OCI-LY3 (cell line): ENCODE results near the gene PALD1.

ENCODE experiments used
- H2AFZ ChIP-seq: fragments of 200-600, 300-600 bp; shearing (Covaris generic); 2 replicates; pipeline ENCODE4 v1.6.0; 2014; ENCODE audit warnings: antibody characterized with exemption, low read depth, low read length
- H3K27ac ChIP-seq: fragments of 200-600, 300-600 bp; sonication (generic); 2 replicates; pipeline ENCODE4 v1.5.1; 2014; ENCODE audit warnings: mild to moderate bottlenecking, low read length, moderate library complexity, mixed read lengths
- H3K27me3 ChIP-seq: fragments of 200-600, 300-600 bp; sonication (generic); 2 replicates; pipeline ENCODE4 v1.6.1; 2014; ENCODE audit warnings: low read depth, low read length, mixed read lengths
- H3K36me3 ChIP-seq: fragments of 200-600, 300-600 bp; sonication (generic); replicated peaks from 2 replicates; pipeline ENCODE3; 2014; ENCODE audit warnings: low read depth, low read length, mixed read lengths
- H3K4me1 ChIP-seq: fragments of 300-600, 200-600 bp; sonication (generic); 2 replicates; pipeline ENCODE4 v1.6.1; 2014; ENCODE audit warnings: low read length, mixed read lengths
- H3K4me2 ChIP-seq: fragments of 200-600, 300-600 bp; sonication (generic); 2 replicates; pipeline ENCODE4 v1.6.1; 2014; ENCODE audit warnings: low read length, mixed read lengths
- H3K4me3 ChIP-seq: fragments of 300-600, 200-600 bp; sonication (generic); 2 replicates; pipeline ENCODE4 v1.5.1; 2014; ENCODE audit warnings: antibody characterized with exemption, mild to moderate bottlenecking, low read length, moderate library complexity
- H3K79me2 ChIP-seq: fragments of 300-600, 200-600 bp; shearing (Covaris generic); 2 replicates; pipeline ENCODE4 v1.6.1; 2014; ENCODE audit warnings: mild to moderate bottlenecking, low read length, mixed read lengths
- H3K9ac ChIP-seq: fragments of 300-600, 200-600 bp; shearing (Covaris generic); 2 replicates; pipeline ENCODE4 v1.6.0; 2014; ENCODE audit warnings: mild to moderate bottlenecking, low read length, moderate library complexity
- H3K9me3 ChIP-seq: fragments of 200-600, 300-600 bp; shearing (Covaris generic); 2 replicates; pipeline ENCODE4 v1.6.1; 2014; ENCODE audit warnings: low read length, mixed read lengths; ENCODE audit not compliant: insufficient read depth
- H4K20me1 ChIP-seq: fragments of 200-600, 300-600 bp; sonication (generic); 2 replicates; pipeline ENCODE4 v1.6.1; 2016; ENCODE audit warnings: low read length, mixed read lengths; ENCODE audit not compliant: insufficient read depth
- CTCF ChIP-seq: fragments of 200-600, 300-600 bp; sonication (generic); IDR thresholded peaks from 2 replicates; pipeline ENCODE4 v1.5.1; 2014; ENCODE audit warnings: antibody characterized with exemption, low read length, low read depth
- EZH2phosphoT487 ChIP-seq: fragments of 200-600 bp; shearing (Covaris generic); IDR thresholded peaks from 2 replicates; pipeline ENCODE4 v1.6.1; 2018; ENCODE audit warnings: antibody characterized with exemption, mixed run types, low read depth

PALD1 gene

GRCh38 chr10:70465832-70466231 lies 12.7 kb upstream of the PALD1 start:
- Histone ChIP-seq H3K27ac (no peak overlapping the region), H3K4me2 (no peak overlapping the region), H3K9ac (no peak overlapping the region), H3K4me1 (peaks cover 9% of the 10 kb centered on the region), H3K36me3 (no peaks in the 10 kb centered on the region), H3K9me3 (no peaks in the 10 kb centered on the region), H3K4me3 (no peak overlapping the region), H2AFZ (no peak overlapping the region), H3K27me3 (peaks cover 28% of the 10 kb centered on the region), H4K20me1 (no peaks in the 10 kb centered on the region), H3K79me2 (no peaks in the 10 kb centered on the region)
- TF ChIP-seq EZH2phosphoT487 (no peak), CTCF (no peak)

GRCh38 chr10:70466951-70467350 lies 11.6 kb upstream of the PALD1 start:
- H3K27ac ChIP-seq, result no peak overlapping the region
- no peak overlapping the region for H3K9ac ChIP-seq
- no peaks in the 10 kb centered on the region for H3K36me3 ChIP-seq
- no peaks in the 10 kb centered on the region for H3K9me3 ChIP-seq
- no peak overlapping the region for H2AFZ ChIP-seq
- H3K4me1 ChIP-seq, result peaks cover 9% of the 10 kb centered on the region
- no peaks in the 10 kb centered on the region for H4K20me1 ChIP-seq
- H3K4me3 ChIP-seq, result no peak overlapping the region
- peaks cover 28% of the 10 kb centered on the region for H3K27me3 ChIP-seq
- TF ChIP-seq CTCF (no peak), EZH2phosphoT487 (no peak)
- H3K79me2 ChIP-seq, result no peaks in the 10 kb centered on the region
- no peak overlapping the region for H3K4me2 ChIP-seq

- H3K36me3 ChIP-seq, result no peaks in the 10 kb centered on the region
- H3K4me1 ChIP-seq, result peaks cover 15% of the 10 kb centered on the region
- peaks cover 15% of the 10 kb centered on the region for H3K27me3 ChIP-seq
- no peak for TF ChIP-seq CTCF
- TF ChIP-seq EZH2phosphoT487, result no peak
- H3K79me2 ChIP-seq, result no peaks in the 10 kb centered on the region
- no peak overlapping the region for H3K9ac ChIP-seq
- no peaks in the 10 kb centered on the region for H3K9me3 ChIP-seq
- no peak overlapping the region for H3K4me2 ChIP-seq
- H3K4me3 ChIP-seq, result no peak overlapping the region
- no peak overlapping the region for H2AFZ ChIP-seq
- no peaks in the 10 kb centered on the region for H4K20me1 ChIP-seq
- no peak overlapping the region for H3K27ac ChIP-seq
Measured at GRCh38 chr10:70472799-70473454, 5.6 kb upstream of the PALD1 start.

GRCh38 chr10:70474780-70475179 lies 3.8 kb upstream of the PALD1 start:
- H3K4me1 ChIP-seq, result peaks cover 10% of the 10 kb centered on the region
- no peak for TF ChIP-seq CTCF
- TF ChIP-seq EZH2phosphoT487, result no peak
- no peak overlapping the region for H3K4me2 ChIP-seq
- H3K79me2 ChIP-seq, result peaks cover 11% of the 10 kb centered on the region
- 0 out of 2 replicates have a peak, but pooled peaks cover 3% of the 10 kb centered on the region for H3K27me3 ChIP-seq
- no peak overlapping the region for H3K4me3 ChIP-seq
- H3K27ac ChIP-seq, result no peak overlapping the region
- no peaks in the 10 kb centered on the region for H3K9me3 ChIP-seq
- no peak overlapping the region for H3K9ac ChIP-seq
- H4K20me1 ChIP-seq, result no peaks in the 10 kb centered on the region
- H3K36me3 ChIP-seq, result no peaks in the 10 kb centered on the region
- no peak overlapping the region for H2AFZ ChIP-seq
